Measurements from ENCODE around the gene HMCN1.
"Not testable (repeated sequence)": the region's sequence is repeated elsewhere in the genome, so short reads cannot be mapped to it uniquely, and the experiment has no call there.

The HMCN1 gene

DNA sequence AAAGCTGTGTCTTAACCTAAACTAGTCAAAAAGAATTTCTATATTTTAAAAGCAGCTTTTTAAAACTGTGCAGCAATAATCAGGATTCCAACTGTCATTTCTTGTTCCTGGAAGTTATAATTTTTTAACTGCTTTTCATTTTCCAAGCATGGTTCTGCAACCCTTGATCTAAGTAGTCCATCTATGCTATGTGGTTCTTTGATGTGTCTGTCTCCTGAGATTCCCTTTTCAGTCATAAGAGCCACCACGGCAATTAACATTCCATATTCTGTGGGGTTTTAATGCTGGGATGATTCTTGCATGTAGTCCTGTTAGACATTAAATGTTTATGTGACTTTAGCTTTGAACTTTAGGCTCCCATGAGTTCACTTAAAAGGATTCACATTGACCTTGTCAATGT, 420.5 kb downstream of the HMCN1 start:
- no peak for DNase-seq (ENCODE audit: low read depth)

DNA sequence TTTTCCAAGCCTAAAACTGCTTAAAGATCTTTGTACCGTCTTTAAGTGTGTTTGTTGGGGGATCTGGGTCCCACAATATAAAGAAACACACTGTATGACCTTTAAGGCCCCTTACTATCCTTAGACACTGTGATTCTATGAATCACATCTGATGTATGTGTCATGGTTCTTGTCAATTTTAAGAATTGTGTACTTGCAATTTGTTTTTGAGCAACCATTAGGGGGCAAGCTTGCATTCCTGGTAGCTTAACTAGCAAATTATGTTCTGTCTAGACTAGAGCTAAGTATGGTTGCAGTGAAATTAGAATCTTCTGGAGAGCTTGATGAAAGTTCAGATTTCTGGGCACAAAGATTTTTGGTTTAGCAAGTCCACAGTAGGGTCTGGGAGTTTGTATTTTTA, 421.4 kb downstream of the HMCN1 start:
- no peak for DNase-seq (ENCODE audit: low read depth)

DNA sequence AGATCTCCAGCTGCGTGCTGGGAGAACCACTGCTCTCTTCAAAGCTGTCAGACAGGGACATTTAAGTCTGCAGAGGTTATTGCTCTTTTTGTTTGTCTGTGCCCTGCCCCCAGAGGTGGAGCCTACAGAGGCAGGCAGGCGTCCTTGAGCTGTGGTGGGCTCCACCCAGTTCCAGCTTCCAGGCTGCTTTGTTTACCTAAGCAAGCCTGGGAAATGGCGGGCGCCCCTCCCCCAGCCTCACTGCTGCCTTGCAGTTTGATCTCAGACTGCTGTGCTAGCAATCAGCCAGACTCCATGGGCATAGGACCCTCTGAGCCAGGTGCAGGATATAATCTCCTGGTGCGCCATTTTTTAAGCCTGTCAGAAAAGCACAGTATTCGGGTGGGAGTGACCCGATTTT, 428.7 kb downstream of the HMCN1 start:
- DNase-seq (ENCODE audit: low read depth) = not testable (repeated sequence)

DNA sequence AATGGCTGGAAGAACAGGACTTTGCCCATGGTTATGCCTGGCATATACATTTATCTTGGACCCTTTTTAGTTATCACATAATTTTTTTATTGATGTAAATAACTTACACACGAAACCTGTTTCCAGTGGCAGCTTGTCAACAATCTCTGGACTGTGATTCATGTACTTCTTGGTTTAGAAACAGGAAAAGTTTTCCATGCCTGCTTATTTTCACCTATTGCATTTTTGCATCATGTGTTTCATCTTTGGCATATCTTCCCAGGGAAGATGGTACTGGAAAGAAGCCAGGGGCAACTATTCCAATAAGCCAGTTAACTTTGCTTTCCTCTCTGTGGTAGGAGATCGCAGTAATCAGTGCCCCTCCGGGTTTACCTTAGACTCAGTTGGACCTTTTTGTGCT, 430.6 kb downstream of the HMCN1 start:
- no peak for DNase-seq (ENCODE audit: low read depth)

DNA sequence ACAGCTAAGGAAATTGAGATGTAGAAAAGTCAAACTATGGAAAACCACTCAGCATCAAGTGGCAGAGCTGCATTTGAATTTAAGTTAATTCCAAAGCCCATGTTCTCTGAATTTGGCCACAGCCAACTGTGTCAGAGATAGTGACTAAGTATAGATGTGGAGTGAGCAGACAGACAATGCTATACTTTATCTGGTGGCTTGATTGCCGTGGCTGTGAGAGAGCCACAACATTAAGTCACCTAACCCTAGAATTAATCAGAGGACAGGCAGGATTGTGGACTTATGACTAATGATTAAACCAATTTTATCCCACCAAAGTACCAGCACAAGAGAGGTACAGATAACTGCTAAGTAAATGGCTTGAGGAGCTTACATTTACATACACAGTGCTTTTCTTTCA, 431.1 kb downstream of the HMCN1 start:
- no peak for DNase-seq (ENCODE audit: low read depth)

DNA sequence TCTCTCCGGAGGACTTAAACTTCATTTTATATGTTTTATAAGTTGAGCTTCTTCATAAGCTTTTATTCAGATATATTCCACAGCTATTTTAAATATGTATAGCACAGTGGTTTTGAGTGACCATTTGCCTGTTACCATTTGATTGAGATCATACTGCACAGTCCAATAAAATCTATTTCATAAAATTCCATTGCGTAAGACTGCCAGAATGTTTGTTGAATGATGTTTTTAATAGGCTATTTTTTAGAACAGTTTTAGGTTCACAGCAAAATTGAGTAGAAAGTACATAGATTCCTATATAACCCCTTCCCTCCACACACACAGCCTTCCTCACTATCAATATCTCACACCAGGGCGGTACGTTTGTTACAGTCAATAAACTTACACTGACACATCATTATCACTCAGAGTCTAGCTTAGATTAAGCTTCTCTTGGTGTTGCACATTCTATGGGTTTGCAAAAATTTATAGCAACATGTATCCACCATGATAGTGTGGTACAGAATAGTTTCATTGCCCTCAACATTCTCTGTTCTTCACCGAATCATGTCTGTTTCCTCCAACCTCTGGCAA, 433.0 kb downstream of the HMCN1 start:
- DNase-seq (ENCODE audit: low read depth) = no peak

DNA sequence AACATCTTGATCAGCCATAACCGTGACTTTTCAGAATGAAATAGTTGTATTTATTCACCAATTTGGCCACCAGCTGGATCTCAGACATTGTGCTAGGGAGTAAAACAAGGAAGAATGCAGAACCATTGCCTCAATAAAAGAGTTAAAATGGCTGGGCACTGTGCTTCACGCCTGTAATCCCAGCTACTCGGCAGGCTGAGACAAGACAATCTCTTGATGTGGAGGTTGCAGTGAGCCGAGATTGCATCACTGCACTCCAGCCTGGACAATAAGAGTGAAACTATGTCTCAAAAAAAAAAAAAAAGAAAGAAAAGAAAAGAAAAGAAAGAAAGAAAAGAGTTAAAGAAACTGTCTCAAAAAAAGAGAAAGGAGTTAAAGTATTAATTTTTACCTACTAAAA, 441.4 kb downstream of the HMCN1 start:
- no peak for DNase-seq (ENCODE audit: low read depth)

DNA sequence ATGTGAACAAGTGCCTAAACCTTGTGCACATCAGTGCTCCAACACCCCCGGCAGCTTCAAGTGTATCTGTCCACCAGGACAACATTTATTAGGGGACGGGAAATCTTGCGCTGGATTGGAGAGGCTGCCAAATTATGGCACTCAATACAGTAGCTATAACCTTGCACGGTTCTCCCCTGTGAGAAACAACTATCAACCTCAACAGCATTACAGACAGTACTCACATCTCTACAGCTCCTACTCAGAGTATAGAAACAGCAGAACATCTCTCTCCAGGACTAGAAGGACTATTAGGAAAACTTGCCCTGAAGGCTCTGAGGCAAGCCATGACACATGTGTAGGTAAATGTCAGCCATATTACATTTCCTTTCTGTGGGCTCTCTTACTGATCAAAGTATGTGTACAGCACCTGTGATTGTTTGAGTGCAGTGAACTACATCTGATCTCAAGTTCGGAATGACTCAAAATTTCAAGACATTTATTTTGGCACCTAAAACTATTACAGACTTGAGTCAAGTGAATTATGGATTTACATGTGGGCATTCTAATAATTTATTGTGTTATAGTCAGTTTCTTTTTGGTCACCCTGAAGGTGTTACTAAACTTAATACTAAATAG, 444.3 kb downstream of the HMCN1 start:
- no peak for DNase-seq (ENCODE audit: low read depth)

DNA sequence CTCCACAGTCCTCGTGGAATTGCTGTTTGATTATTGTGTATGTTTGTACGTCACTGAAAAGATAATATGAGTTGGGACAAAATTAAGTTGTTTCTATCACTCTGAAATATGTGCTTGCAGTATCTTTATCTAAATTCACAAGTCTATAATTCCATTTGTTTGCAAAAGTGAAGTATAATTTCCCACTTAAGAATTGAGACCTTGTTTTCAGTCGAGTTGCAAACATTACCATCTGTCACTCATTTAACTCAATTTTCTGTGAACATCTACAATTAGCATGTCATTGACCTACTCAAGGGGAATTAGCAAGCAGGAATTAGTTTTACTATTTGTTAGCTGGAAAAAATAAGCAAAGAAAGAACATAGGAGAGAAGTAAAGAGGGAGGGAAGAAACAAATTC, 445.0 kb downstream of the HMCN1 start:
- no peak for DNase-seq (ENCODE audit: low read depth)

DNA sequence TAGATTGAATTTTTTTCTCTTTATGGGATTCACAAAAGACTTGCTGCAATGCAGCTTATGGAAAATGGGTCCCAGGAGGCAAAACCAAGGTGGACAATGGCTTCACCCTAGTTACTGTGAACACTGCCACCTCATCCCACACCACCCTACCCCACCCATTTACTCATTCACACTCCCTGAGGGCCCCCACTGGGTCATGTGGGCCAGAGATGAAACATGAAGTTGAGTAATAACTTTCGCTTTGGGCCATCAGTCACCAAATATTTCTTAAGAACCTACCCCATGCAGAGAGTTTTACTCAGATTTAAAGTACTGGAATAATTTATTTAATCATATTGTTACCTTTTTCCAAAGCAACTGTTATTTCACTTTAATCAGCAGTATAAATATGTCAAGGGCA, 449.0 kb downstream of the HMCN1 start:
- no peak for DNase-seq (ENCODE audit: low read depth)

DNA sequence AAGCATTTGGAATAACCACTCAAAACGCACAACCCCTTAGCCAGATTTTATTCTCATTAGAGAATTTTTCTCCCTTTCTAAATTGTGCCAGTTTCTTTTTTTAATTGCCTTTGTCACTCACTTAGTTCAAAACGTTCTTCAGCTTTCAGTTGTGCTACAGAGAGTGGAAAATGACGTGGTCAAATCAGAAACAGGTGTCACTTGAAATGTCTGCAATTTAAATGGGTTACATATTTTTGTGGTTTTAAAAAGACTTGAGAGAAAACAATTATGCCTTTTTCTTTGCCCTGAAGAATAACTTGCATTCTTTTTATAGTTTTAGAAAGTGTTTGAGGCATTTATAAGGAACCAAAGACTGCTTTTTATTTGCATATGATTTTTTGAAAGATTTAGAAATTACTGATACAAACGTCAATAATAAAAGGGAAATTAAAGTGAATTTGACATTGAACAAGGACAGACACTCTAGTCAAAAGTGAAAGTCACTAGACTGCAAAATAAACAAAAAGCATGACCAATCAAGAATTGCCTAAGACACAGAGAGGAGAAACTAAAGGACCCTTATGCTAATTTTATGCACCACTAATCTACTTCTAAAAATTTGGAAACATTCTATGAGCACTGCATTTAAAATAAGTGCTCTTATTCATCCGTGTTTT, 449.9 kb downstream of the HMCN1 start:
- DNase-seq (ENCODE audit: low read depth) = no peak

DNA sequence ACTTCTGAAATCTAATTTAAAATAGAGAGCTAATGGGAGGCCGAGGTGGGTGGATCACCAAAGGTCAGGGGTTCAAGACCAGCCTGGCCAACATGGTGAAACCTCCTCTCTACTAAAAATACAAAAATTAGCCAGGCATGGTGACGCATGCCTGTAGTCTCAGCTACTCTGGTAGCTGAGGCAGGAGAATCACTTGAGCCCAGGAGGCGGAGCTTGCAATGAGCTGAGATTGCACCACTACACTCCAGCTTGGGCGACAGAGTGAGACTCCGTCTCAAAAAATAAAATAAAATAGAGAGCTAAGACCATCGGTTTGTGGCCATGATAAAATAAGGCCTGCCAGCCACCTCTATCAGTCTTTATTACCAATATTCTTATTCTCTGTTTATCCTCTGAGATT, 452.1 kb downstream of the HMCN1 start:
- DNase-seq (ENCODE audit: low read depth) = not testable (repeated sequence)

DNA sequence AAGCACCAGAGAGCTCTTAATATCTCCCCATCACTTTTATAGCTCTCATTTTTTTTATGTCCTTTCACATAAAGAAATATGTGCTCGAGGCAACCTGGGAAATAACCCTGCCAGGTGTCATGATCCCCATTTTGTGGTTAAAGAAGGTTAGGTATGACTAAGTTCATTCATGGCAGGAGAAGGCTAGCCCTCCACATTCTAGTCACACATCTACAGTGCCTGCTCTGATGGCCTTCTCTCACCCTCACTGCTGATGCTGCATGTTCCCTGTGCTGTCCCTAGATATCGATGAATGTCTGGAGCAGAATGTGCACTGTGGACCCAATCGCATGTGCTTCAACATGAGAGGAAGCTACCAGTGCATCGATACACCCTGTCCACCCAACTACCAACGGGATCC, 453.4 kb downstream of the HMCN1 start:
- DNase-seq (ENCODE audit: low read depth) = no peak

DNA sequence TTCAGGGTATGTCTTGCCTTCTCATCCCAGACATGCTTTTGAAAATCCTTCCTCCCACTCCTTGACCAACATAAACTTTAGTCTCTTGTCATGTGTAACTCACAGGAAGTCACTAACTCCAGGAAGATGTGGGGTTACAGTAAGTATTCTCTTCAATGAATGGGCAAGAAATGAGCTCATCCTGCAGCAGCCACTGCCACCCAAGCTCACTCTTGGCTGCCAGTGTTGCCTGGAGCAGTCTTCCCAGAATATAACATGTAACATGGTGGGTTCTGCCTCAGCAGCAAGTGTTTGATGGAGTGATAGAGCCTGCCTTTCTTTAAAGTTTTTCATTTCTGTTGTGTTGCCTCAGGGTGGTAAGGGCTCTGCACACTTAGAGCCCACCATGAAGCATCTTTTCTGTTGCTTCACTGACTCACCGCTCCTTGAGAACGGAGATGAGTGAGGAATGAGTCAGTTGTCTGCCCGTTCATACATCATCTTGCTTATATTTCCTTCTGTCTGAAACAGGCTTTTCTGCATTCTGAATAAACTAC, 453.9 kb downstream of the HMCN1 start:
- no peak for DNase-seq (ENCODE audit: low read depth)

DNA sequence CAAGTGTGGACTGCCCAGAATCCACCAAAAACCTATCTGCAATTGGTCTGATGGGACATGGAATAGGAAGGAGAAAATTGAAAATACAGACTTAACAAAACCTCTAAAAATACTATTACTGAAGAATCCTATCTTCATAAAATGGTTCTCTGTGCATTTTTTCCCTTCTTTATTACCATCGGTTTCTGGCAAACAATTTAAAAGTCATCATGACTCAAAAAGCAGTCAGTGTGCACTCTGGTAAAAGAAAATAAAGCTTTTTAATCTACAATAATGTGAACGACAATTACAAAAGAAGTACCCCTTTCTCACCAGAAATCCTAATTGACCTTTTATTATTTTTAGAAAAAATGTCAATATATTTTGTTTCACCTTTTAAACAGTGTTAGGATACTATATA, 454.5 kb downstream of the HMCN1 start:
- DNase-seq (ENCODE audit: low read depth) = no peak

DNA sequence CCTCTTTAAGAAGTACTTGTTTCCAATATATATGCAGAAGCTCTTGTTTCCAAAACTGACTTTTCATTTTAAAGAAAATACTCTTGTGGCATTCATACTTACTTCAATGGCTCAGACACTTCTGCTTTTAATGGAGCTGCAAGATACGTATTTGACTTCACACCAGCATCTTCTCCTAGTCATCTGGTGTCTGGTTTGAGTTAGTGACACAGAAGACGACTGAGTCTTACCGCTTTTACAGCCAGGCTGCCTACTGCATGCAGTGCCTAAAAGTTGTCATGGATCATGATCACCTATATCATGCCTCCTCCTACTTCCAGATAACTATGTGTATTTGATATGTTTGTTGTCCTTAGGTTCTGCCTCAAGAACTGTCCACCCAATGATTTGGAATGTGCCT, 455.0 kb downstream of the HMCN1 start:
- no peak for DNase-seq (ENCODE audit: low read depth)

DNA sequence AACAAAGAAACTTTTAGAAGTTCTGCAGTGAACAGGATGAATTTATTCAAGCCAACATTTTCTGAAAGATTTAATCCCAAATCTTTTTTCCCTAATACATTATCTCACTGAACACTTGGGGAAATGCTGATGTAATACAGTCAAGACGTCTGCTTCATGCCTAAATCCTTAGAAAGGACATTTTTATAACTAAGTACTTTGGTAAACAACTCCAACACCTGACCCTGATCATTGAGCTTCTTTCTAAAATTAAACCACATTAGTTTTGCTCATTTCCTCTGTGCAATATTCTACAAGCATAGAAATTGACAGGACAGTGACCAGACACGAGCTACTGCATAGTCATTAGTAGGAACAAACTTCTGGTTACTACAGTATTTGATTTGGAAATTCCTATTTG, 457.3 kb downstream of the HMCN1 start:
- no peak for DNase-seq (ENCODE audit: low read depth)

DNA sequence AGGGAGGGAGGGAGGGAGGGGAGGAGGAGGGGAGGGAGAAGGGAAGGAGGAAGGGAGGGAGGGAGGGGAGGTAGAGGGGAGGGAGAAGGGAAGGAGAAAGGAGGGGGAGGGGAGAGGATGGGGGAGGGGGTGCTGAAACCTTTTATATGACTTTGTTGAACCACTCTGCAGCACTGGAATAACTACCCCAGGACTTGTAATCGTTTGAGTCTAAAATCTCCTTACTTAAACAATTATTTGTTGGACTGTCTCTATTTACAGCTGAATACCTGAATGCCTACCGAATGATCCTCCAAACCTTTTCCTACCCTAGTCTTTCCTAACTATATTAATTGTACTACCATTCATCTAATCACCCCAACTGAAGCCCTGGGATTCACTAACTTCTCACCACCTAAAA, 459.0 kb downstream of the HMCN1 start:
- no peak for DNase-seq (ENCODE audit: low read depth)

DNA sequence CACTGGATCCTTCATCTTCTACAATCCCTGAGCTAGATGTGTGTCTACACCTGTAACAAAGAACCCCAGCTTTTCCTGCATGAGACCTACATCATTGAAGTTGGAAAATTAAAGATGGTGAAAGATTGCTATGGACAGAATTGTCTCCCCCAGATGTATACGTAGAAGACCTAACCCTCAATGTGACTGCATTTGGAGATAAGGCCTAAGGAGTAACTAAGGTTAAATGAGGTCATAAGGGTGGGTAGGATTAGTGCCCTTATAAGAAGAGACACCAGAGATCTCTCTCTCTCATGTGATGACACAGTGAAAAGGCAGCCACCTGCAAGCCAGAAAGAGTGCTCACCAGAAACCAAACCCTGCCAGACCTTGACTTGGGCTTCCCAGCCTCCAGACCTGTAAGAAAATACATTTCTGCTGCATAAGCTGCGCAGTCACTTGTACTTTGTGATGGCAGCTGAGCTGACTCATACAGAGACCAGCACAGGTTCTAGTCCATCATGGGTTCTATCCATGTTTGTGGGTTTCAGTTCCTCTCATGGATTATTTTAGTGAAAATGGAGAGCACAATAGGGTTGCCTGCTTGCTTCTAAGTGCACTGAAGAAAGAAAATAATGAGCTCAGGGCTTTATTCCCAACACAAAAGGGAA, 460.0 kb downstream of the HMCN1 start:
- no peak for DNase-seq (ENCODE audit: low read depth)

DNA sequence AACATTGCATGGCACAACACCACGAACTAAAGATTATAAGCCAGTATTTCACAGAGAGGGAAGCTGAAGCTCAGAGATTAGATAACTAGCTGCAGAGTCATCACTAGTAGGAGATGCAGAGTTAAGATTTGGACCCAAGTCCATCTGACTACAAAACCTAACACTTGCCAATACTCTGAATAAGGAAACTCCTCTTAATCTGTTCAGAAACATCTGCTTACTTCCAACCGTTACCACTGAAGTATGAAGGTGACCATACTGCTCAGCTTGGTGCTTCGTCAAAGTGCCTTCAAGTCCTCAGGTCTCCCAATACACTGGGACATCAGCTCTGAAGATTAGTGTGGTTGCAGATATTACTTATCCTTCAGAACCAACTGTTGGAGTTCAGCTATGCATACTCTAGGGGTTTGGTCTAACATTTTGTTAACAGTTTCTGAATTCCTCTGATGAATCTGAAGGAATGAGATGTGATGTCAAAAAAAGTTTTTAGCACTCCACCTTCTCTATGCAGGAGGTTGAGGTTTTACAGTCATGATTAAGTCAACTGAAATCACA, 461.3 kb downstream of the HMCN1 start:
- DNase-seq (ENCODE audit: low read depth) = no peak

DNA sequence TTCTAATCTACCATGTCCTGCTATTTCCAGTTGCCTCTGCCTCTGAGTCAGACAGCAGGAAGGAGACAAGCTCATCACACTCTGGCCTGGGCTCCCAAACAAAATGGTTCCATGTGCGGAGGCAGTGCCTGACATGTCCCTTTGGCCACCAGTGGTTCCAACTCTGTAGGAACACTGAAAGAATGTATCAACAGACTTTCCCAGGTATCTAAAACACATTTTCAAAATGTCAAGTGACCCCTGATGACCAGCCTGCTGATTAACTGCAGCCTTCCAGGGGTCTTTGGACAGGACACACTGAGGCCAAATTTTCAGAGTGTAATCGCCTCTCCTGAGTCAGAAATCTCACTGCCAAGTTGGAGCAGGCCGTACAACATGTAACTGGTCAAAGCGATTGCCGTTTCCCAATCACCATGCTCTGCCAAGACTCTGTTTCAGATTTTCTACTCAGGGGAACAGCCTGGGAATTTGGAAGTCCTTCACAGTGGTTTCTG, 468.1 kb downstream of the HMCN1 start:
- DNase-seq (ENCODE audit: low read depth) = no peak

DNA sequence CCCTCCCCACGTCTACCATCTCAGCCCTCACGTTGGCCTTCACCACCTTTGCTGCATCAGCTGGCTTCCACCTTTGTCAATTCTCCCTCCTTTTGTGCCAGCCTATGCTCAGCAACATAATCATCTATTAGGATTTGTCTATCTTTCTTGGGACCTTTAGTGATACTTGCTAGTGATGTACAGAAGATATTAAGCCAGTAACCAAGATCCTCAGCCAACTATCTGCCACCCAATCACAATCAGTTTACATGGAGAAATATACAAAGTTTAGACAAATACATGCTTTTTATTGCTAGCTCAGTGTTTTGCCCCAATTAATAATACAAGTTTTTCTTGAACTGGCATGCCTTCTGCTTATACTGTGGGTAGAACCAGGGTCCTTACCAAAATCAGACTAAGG, 468.6 kb downstream of the HMCN1 start:
- no peak for DNase-seq (ENCODE audit: low read depth)

All from activated T-helper 1 cell treated with Interleukin-2 at 50 U/mL for 16 hours (primary cell).